HepG2 (cell line): ENCODE measurements around the gene MNAT1. TPM values are rescaled to one million over a fixed set of nuclear protein-coding genes. Genes with fewer than 3 reads are reported as not detected.

Source experiments
- polyA plus RNA-seq, 8 experiments: library from polyadenylated mRNA; depleted of rRNA in 3 of 8; stranded (reverse) in 7 of 8; unstranded in 1 of 8; fragments of >200 nt; fragmentation: Illumina TruSeq in 4 of 8; extraction: Trizol in 4 of 8; gene quantifications; 2 replicates each; pipeline versions ENCODE4 v1.2.1 to v1.2.3, GENCODE V29; 2011 to 2016; ENCODE audit warnings: low read depth in 4 of 8, missing spikeins in 1 of 8, mixed read lengths in 1 of 8; ENCODE audit not compliant: insufficient read depth in 1 of 8
- small RNA-seq, 3 experiments: library from RNA; depleted of rRNA; stranded (forward); fragments of <200 nt; gene quantifications; one replicate each; pipeline ENCODE3, GENCODE V24; 2012; ENCODE audit warnings: low read depth in 2 of 3, low replicate concordance in 1 of 3; ENCODE audit not compliant: insufficient read length in 3 of 3, insufficient read depth in 2 of 3
- total RNA-seq, 5 experiments: library from RNA; depleted of rRNA; stranded (reverse); fragments of >200 nt; fragmentation: Illumina TruSeq; extraction: Trizol; gene quantifications; 2 replicates each; pipeline ENCODE4 v1.2.3, GENCODE V29; 2016; ENCODE audit warnings: low read depth in 1 of 5

The MNAT1 gene
- total and polyA plus RNA-seq, 2 of the 13 experiments (the other 11 are each of a cell fraction or from before 2014, with no cell fraction given): 49.2 to 94.8 TPM

Small RNA genes within 50 kb of the gene (small RNA-seq; reads per million reads assigned to genes)
- gene RNU6-398P: 0 reads per million in 3 experiments

Other genes starting within 250 kb of the MNAT1 start
- not detected in 2 replicates for gene C14orf39, start 248.7 kb upstream of the MNAT1 start, total RNA-seq (2016; rRNA removed; fragmentation: Illumina TruSeq; extraction: Trizol)
- gene C14orf39, start 248.7 kb upstream of the MNAT1 start, polyA plus RNA-seq (2011; rRNA removed): not detected in 2 replicates
- gene SIX6, start 225.6 kb upstream of the MNAT1 start, total RNA-seq (2016; rRNA removed; fragmentation: Illumina TruSeq; extraction: Trizol): not detected in 2 replicates
- gene SIX6, start 225.6 kb upstream of the MNAT1 start, polyA plus RNA-seq (2011; rRNA removed): not detected in 2 replicates
- gene SIX1, start 85.3 kb upstream of the MNAT1 start, total RNA-seq (2016; rRNA removed; fragmentation: Illumina TruSeq; extraction: Trizol): 6.5 and 6.8 TPM in 2 replicates
- 1.3 and 1.7 TPM in 2 replicates for gene SIX1, start 85.3 kb upstream of the MNAT1 start, polyA plus RNA-seq (2011; rRNA removed)
- gene SIX4, start 10.4 kb upstream of the MNAT1 start, total RNA-seq (2016; rRNA removed; fragmentation: Illumina TruSeq; extraction: Trizol): 6.0 and 6.7 TPM in 2 replicates
- 4.5 and 5.0 TPM in 2 replicates for gene SIX4, start 10.4 kb upstream of the MNAT1 start, polyA plus RNA-seq (2011; rRNA removed)
- gene TRMT5, start 246.3 kb downstream of the MNAT1 start, total RNA-seq (2016; rRNA removed; fragmentation: Illumina TruSeq; extraction: Trizol): 16.0 and 26.0 TPM in 2 replicates
- 3.1 and 3.6 TPM in 2 replicates for gene TRMT5, start 246.3 kb downstream of the MNAT1 start, polyA plus RNA-seq (2011; rRNA removed)
- 12.4 and 22.1 TPM in 2 replicates for gene SLC38A6, start 246.5 kb downstream of the MNAT1 start, total RNA-seq (2016; rRNA removed; fragmentation: Illumina TruSeq; extraction: Trizol)
- gene SLC38A6, start 246.5 kb downstream of the MNAT1 start, polyA plus RNA-seq (2011; rRNA removed): 5.6 and 6.9 TPM in 2 replicates